SK-N-SH treated with all-trans-retinoic acid at 6 μM for 48 hours (cell line): ENCODE data around the gene GRHL3.

Experiments used
- CSDC2 ChIP-seq: fragments of 250-450 bp; sonication (Bioruptor Pico); IDR thresholded peaks from 2 replicates; pipeline ENCODE4 v1.5.0; 2020; ENCODE audit warnings: mild to moderate bottlenecking, moderate library complexity
- RARB ChIP-seq: fragments of 250-450 bp; sonication (Bioruptor Pico); IDR thresholded peaks from 2 replicates; pipeline ENCODE4 v1.8.0; 2021; ENCODE audit warnings: mild to moderate bottlenecking, moderate library complexity
- ZNF70 ChIP-seq: fragments of 450-650 bp; formaldehyde crosslinking; IDR thresholded peaks from 2 replicates; pipeline ENCODE4 v1.5.0; 2020; ENCODE audit warnings: mild to moderate bottlenecking, moderate library complexity

DNA sequence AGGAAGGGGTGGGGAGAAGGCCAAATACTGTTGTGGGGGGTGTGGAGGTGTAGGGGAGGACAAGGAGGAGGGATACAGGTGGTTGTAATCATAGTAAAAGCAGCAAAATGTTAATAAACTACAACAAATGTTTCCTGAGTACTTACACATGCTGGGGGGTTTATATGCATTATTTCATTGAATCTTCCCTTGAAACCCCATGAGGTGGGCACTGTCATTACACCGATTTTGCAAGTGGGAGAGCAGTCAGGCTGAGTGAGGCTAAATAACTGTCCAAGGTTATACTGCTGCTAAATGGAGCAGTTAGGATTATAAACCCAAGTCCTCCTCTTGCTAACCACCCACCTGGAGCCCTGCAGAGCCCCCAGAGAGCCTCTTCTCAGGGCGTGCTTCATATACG lies 14.4 kb upstream of the GRHL3 start:
- TF ChIP-seq RARB (CRISPR knock-in tag) (no peak), ZNF70 (CRISPR knock-in tag) (no peak), CSDC2 (CRISPR knock-in tag) (no peak)
